COLO829 (cell line): ENCODE measurements around the gene THUMPD1.
"Not testable (repeated sequence)": the region's sequence is repeated elsewhere in the genome, so short reads cannot be mapped to it uniquely, and the experiment has no call there.

ENCODE experiments used
- DNase-seq: peaks from one replicate; pipeline ENCODE4 v3.0.0; 2012; ENCODE audit warnings: low spot score

THUMPD1 gene

DNA sequence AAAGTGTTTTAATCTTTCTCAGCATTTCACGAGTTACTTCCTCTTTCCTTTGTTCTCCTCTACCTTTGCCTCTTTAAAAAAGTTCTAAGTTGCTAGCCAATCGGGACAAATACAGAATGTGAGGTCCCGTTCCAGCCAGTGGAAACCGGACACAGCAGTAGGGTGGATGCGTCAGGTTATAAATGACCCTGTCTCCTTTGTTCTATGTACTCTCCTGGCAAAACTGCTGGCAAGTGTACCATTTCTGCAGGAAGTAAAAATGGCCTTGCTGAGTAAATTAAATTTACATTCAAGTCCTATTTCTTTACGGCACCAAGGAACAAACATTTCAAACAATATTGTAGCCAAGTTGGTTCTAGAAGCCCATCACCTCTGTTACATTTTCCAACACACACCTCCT lies 47.5 kb downstream of the THUMPD1 start:
- not testable (repeated sequence) for DNase-seq

DNA sequence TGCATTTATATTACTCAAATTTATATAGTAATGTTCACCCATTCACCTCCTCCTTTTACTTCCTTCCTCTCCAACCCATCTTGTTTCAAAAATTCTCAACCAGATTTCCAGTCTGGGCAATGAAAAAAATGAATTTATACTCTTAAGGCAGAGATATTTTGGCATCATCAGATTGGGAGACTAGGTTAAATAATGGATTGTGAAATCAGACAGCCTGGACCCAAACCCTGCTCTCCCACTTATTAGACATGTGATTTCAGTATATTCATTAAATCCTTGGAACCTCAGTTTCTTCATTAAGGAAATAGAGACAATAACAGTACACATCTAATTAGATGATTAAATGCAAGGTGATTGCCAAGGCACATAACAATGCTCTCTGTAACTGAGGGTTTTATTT lies 52.0 kb downstream of the THUMPD1 start:
- no peak for DNase-seq

DNA sequence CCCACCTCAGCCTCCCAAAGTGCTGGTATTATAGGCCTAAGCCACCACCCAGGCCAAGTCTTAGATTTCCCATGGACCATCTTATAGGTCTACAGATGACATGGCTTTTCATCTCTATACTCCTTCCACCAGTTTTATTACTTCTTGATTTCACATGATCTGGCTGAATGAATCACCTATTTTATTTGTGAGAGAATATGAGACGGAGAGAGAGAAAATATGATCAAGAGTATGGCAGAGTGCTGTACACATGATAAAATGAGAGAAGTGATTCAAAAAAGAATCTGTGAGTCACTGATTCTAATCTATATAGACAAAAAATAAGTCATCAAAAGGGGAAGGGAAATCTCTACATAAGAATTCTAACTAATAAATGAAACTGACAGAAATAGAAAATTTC lies 57.8 kb downstream of the THUMPD1 start:
- no peak for DNase-seq
